ENCODE results near the gene KANSL2. TPM values are rescaled to one million over a fixed set of nuclear protein-coding genes. Genes with fewer than 3 reads are reported as not detected.

KANSL2 gene
- total and polyA plus RNA-seq, 9 of the 15 experiments (the other 6 are each of a cell fraction or from before 2014, with no cell fraction given): 41.1 to 89.8 (median 55.4) TPM

DNA sequence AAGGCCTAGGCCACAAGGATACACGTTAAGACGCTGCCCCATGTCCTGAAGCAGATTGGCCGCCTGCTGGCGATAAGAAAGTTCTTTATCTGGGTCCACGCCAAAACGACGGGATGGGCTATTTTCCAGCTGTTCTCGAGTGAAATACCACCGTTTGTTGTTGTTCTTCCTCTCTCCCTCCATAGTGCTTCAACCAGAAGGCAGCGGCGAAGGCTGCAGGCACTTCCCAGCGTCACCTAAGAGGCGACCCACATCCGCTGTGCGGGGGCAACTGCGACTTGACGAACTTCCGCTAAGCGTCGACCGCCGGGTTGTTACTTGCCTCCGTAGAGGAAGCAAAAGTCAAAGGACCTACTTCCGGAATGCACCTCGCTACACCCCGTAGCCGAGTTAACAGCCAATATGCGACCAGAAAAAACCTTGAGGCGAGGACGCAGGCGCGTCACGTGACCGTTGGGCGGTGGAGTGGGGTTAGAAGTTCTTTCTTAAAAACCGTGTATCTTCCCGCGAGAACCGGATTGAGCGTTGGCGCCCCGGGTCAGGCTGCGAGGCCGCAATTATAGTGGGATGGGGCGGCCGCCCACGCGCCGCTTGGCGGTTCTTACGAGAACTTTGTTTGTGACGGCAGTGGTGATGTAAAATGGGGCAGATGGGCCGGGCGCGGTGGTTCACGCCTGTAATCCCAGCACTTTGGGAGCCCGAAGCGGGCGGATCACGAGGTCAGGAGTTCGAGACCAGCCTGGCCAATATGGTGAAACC is 34.6 kb upstream of the KANSL2 start, which contains the start of gene CCNT1 (continued):
- TF ChIP-seq, protein P1, sequence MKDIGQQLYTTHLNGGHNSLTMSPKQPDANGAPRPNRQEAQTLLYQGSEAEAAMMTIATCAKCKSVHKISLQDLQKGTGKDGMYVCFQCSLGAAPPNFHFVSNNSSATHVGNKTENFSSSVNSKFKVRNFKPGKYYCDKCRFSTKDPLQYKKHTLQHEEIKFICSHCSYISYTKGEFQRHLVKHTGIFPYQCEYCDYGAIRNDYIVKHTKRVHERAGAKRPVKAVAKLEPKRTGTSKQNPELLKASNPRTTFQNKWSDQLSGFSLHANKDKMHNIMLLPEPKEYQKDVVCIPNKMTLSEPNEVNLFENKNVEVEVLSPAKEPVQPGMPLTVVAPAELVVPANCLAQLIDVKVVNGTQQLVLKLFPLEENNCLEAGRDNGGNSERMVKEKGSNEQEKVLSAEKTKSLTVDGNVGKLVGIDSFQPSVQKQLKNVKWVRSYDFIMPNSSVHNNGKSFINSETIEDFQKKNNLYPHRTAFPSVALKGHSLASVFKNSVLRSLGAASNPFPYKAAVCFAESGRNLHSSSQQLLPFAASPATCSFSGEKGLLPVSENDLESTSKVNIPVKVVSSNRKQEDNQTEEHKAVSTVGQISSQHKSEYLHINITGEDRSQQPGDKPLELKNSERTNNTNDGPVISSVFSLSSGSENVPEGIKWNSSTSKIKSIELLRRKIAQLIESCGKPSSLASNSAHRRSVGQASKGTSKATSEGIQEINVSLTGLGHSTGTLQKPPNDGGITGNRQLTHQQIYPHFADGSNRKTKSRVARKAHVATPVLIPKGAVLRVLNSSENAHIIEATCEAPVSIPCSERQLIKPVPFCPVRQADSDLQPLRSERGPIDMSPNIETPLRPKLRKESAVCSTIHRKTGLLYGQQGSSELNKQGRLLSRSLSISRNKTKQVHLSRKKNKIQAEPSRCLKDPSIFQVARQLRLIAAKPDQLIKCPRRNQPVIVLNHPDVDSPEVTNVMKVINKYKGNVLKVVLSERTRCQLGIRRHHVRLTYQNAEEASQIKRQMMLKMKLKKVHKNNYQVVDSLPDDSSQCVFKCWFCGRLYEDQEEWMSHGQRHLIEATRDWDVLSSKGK (CRISPR knock-in tag; IDR thresholded peaks at IDR 0.05): no peak
- TF ChIP-seq ZNF431 (CRISPR knock-in tag; IDR thresholded peaks at IDR 0.05) (peak; percentile 59; the same call in 1 of the 2 replicates), HLTF (IDR thresholded peaks at IDR 0.05) (peak; percentile 82), TARDBP (IDR thresholded peaks at IDR 0.05) (peak; percentile 95), SUPT5H (IDR thresholded peaks at IDR 0.05) (peak; percentile 80), HCFC1 (IDR thresholded peaks at IDR 0.05; ENCODE audit: low read depth, low read length) (peak; percentile 90), RAD51 (IDR thresholded peaks at IDR 0.05; ENCODE audit: borderline replicate concordance, low read depth) (peak; percentile 100), TEAD1 (CRISPR knock-in tag; IDR thresholded peaks at IDR 0.05) (peak in 1 of 2 experiments; percentile 6; a peak in 2 of 4 replicates), PHF21A (IDR thresholded peaks at IDR 0.05; ENCODE audit: borderline replicate concordance, low read depth) (0 out of 2 replicates have a peak, but pooled peaks have one; percentile 82), CTBP1 (IDR thresholded peaks at IDR 0.05; ENCODE audit: borderline replicate concordance) (peak; percentile 66), CREBBP (IDR thresholded peaks at IDR 0.05; ENCODE audit: low read depth, low read length) (no peak), LEF1 (IDR thresholded peaks at IDR 0.05) (peak; percentile 53), ZNF12 (CRISPR knock-in tag; IDR thresholded peaks at IDR 0.05) (peak; percentile 74; the same call in 1 of the 2 replicates), HNRNPLL (IDR thresholded peaks at IDR 0.05; ENCODE audit: low read depth, low read length, poor library complexity, severe bottlenecking) (peak; percentile 89), FIP1L1 (IDR thresholded peaks at IDR 0.05; ENCODE audit: low read depth, low read length, poor library complexity, severe bottlenecking) (peak; percentile 48), HIVEP1 (CRISPR knock-in tag; IDR thresholded peaks at IDR 0.05) (no peak), XRCC4 (IDR thresholded peaks at IDR 0.05; ENCODE audit: extremely low read depth, insufficient read depth, insufficient read length) (no peak)
- TF ChIP-seq, protein P2, sequence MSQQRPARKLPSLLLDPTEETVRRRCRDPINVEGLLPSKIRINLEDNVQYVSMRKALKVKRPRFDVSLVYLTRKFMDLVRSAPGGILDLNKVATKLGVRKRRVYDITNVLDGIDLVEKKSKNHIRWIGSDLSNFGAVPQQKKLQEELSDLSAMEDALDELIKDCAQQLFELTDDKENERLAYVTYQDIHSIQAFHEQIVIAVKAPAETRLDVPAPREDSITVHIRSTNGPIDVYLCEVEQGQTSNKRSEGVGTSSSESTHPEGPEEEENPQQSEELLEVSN (IDR thresholded peaks at IDR 0.05; ENCODE audit: borderline replicate concordance in 1 of 2, extremely low read depth in 1 of 2, insufficient read depth in 1 of 2, insufficient read length in 1 of 2, low read depth in 1 of 2, low read length in 1 of 2, poor library complexity in 1 of 2, severe bottlenecking in 1 of 2): peak; percentile 75 to 86
- TF ChIP-seq, protein P3, sequence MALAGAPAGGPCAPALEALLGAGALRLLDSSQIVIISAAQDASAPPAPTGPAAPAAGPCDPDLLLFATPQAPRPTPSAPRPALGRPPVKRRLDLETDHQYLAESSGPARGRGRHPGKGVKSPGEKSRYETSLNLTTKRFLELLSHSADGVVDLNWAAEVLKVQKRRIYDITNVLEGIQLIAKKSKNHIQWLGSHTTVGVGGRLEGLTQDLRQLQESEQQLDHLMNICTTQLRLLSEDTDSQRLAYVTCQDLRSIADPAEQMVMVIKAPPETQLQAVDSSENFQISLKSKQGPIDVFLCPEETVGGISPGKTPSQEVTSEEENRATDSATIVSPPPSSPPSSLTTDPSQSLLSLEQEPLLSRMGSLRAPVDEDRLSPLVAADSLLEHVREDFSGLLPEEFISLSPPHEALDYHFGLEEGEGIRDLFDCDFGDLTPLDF (CRISPR knock-in tag; IDR thresholded peaks at IDR 0.05): peak; percentile 31; the same call in 1 of the 2 replicates
- TF ChIP-seq, protein P4, sequence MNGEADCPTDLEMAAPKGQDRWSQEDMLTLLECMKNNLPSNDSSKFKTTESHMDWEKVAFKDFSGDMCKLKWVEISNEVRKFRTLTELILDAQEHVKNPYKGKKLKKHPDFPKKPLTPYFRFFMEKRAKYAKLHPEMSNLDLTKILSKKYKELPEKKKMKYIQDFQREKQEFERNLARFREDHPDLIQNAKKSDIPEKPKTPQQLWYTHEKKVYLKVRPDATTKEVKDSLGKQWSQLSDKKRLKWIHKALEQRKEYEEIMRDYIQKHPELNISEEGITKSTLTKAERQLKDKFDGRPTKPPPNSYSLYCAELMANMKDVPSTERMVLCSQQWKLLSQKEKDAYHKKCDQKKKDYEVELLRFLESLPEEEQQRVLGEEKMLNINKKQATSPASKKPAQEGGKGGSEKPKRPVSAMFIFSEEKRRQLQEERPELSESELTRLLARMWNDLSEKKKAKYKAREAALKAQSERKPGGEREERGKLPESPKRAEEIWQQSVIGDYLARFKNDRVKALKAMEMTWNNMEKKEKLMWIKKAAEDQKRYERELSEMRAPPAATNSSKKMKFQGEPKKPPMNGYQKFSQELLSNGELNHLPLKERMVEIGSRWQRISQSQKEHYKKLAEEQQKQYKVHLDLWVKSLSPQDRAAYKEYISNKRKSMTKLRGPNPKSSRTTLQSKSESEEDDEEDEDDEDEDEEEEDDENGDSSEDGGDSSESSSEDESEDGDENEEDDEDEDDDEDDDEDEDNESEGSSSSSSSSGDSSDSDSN (IDR thresholded peaks at IDR 0.05; ENCODE audit: borderline replicate concordance in 1 of 2, low read depth in 2 of 2, low read length in 2 of 2): peak in 1 of 2 experiments; percentile 79; a peak in 2 of 4 replicates

Measured in K562 (cell line).